Hepatocyte (in vitro differentiated cells): ENCODE data around the gene BRD3OS.

ENCODE experiments used
- CTCF ChIP-seq: fragments of 200-600 bp; sonication (generic); IDR thresholded peaks from 2 replicates; pipeline ENCODE4 v1.5.1; 2016; ENCODE audit warnings: antibody characterized with exemption, mild to moderate bottlenecking; ENCODE audit not compliant: poor library complexity
- EZH2 ChIP-seq: fragments of 200-600 bp; sonication (generic); IDR thresholded peaks from 2 replicates; pipeline ENCODE4 v1.6.1; 2016; ENCODE audit warnings: antibody characterized with exemption, mild to moderate bottlenecking, borderline replicate concordance

- TF ChIP-seq CTCF (no peak), EZH2 (no peak)
Observed at GRCh38 chr9:134028575-134029247, 3.4 kb downstream of the BRD3OS start.
